GM10266 (cell line): ENCODE results near the gene BICRAL.

Experiments
- DNase-seq: peaks from one replicate; pipeline ENCODE4 v3.0.0; 2012; ENCODE audit errors: extremely low spot score
- TF ChIP-seq, protein P1 (sequence below): IDR thresholded peaks from 2 replicates; pipeline ENCODE4 v1.5.1; 2012; ENCODE audit warnings: mild to moderate bottlenecking, low read depth; ENCODE audit not compliant: control insufficient read depth, insufficient read depth; ENCODE audit errors: missing control alignments

The BICRAL gene

DNA sequence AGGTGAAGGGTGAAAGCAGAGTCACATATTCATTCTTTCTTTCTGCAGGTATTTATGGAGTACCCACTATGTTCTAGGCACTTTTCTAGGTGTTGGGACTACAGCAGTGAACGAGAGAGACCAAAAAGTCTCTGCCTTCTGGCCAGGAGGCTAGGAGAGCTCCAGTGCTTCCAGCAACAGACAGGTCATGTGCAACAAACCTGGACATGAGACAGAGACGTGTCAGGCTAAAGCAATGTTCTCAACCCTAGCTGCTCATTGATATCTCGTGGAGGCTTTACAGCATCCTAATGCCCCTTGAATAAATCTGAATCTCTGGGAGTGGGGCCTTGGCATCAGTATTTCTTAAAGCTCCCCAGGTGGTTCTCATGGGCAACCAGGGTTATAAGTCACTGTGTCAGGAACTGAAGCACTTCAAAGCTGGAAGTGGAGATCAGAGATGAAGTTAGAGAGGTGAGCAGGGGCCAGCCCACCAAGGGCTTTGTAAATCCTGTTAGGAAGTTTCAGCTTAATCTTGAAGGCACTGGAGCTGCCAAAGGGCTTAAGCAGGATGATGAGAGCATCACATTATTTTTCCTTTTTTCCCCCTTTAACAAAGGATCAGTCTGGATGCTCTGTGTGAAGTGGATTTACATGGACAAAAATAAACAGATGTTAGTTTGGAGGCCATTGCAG lies 23.0 kb upstream of the BICRAL start:
- TF ChIP-seq, protein P1, sequence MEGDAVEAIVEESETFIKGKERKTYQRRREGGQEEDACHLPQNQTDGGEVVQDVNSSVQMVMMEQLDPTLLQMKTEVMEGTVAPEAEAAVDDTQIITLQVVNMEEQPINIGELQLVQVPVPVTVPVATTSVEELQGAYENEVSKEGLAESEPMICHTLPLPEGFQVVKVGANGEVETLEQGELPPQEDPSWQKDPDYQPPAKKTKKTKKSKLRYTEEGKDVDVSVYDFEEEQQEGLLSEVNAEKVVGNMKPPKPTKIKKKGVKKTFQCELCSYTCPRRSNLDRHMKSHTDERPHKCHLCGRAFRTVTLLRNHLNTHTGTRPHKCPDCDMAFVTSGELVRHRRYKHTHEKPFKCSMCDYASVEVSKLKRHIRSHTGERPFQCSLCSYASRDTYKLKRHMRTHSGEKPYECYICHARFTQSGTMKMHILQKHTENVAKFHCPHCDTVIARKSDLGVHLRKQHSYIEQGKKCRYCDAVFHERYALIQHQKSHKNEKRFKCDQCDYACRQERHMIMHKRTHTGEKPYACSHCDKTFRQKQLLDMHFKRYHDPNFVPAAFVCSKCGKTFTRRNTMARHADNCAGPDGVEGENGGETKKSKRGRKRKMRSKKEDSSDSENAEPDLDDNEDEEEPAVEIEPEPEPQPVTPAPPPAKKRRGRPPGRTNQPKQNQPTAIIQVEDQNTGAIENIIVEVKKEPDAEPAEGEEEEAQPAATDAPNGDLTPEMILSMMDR = no peak
- no peak for DNase-seq

DNA sequence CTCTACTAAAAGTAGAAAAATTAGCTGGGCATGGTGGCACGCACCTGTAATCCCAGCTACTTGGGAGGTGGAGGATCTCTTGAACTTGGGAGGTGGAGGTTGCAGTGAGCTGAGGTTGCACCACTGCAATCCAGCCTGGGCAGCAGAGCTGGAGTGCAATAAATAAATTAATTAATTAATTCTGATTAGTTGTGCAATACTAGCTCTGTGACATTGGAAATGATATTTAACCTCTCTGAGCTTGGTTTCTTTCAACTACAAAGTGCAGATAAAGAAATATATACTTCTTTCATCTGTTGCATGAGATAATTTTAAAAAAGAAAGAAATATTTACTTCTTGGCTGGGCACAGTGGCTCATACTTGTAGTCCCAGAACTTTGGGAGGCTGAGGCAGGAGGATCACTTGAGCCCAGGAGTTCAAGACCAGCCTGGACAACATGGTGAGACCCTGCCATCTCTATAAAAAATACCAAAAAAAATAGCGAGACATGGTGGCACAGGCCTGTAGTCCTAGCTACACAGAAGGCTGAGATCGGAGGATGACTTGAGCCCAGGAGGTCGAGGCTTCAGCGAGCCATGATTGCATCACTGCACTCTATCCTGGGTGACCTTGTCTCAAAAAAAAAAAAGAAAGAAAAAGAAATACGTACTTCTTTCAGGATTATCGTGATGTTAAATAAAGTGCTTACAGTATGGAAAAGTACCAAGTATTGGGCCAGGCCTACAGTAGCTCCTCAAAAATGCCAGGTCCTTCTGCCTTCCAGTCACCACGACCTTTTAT lies 20.4 kb upstream of the BICRAL start:
- TF ChIP-seq, protein P1 = no peak
- no peak for DNase-seq

DNA sequence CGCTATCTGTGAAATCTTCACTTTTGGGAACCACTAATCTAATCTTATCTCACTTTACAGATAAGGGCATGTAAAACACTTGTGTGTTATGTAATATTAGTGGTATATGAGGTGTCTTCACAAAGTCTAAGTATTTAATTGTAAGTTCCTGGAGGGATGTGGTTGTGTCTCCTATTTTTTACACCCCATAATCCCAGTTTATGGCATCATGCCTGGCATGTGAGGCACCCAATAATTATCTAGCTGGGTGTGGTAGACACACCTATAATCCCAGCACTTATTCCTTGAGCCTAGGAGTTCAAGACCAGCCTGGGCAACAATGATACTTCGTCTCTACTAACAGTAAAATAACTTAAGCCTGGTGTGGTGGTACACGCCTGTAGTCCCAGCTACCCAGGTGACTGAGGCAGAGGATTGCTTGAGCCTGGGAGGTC lies 19.4 kb upstream of the BICRAL start:
- no peak for DNase-seq
- TF ChIP-seq, protein P1 = no peak

DNA sequence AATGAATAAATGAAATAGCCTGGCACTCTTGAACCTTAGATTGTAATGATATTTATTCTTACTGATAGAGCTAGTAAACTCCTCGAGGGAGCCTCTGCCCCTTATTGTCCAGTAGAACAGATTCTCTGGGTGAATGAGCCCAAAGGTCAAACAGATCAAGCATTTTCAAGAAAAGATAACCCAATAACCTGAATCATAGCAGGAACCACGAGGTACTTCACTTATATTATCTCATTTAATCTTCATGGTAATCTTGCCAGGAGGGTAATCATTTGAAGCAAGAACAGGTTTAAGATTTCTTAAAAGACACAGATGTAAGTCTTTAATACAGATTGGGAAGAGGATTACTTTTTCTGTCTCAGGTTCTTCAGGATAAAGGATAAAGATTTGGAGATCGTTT lies 18.9 kb upstream of the BICRAL start:
- DNase-seq = no peak
- TF ChIP-seq, protein P1 = no peak

DNA sequence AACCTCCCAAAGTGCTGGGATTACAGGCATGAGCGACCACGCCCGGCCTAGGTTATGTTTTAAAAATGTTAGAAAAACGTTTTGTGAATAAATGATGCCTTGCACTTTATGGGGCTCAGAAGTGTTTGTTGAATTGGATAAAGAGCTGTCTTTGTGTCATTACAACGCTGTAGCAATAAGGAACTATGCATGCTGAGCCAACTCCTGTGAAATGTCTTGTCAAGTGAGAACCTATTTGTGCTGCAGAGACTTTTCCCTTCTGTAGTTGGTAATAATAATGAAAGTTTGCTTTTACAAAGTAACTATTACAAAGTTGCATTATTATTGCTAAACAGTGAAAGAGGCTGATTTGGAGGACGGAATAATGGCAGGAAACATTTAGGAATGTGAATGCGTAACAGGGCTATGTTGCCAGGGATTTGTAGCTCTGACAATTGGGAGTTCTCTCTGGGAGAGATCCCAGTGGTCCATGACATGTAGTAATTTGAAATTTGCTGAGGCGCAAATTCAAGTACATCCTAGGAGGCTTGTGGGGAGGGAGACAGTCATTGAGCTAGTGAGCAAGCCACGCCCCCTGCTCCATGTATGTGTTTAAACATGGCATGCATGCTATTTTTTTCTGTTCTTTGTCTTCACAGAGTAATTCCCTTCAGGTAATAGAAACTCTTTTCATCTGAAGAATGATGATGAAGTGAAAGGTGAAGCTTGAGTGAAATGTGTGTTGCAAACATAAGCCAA lies 16.8 kb upstream of the BICRAL start:
- DNase-seq = no peak

DNA sequence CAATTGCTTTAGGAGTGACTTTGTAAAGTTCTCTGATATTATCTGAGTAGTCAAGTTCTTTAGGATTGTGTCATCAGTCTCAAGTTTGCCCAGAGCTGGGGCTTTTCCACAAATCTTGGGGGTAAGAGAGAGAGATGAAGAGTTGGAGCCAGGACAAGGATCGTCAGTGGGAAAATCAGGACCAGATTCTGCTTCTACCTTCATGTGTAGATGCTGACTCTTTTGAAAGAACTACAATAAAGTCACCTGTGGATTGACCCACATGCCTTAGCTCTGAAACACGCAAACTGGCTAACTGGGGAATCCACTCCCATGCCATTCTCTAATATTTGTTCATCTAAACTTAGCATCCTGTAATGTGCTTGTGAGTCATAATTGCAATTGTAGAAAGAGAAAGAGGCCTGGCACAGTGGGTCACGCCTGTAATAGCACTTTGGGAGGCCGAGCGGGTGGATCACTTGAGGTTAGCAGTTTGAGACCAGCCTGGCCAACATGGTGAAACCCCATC lies 15.6 kb upstream of the BICRAL start:
- TF ChIP-seq, protein P1 = no peak
- no peak for DNase-seq

More for the DNA sequence above, 16.8 kb upstream of the BICRAL start:
- TF ChIP-seq, protein P1 = no peak
